DMS153 treated with DMSO at 0.1 percent for 48 hours (cell line): ENCODE data around the gene ZNF219.
"Not testable (repeated sequence)": the region's sequence is repeated elsewhere in the genome, so short reads cannot be mapped to it uniquely, and the experiment has no call there.

Experiments
- DNase-seq: peaks from one replicate; lab custom pipeline; 2025; ENCODE audit not compliant: unreplicated experiment; lab: John Stamatoyannopoulos, UW

Gene ZNF219

GRCh38 chr14:21048638-21049037 lies 49.8 kb downstream of the ZNF219 start:
- no peak for DNase-seq

GRCh38 chr14:21047378-21047781 lies 51.1 kb downstream of the ZNF219 start:
- DNase-seq, result no peak

DNA sequence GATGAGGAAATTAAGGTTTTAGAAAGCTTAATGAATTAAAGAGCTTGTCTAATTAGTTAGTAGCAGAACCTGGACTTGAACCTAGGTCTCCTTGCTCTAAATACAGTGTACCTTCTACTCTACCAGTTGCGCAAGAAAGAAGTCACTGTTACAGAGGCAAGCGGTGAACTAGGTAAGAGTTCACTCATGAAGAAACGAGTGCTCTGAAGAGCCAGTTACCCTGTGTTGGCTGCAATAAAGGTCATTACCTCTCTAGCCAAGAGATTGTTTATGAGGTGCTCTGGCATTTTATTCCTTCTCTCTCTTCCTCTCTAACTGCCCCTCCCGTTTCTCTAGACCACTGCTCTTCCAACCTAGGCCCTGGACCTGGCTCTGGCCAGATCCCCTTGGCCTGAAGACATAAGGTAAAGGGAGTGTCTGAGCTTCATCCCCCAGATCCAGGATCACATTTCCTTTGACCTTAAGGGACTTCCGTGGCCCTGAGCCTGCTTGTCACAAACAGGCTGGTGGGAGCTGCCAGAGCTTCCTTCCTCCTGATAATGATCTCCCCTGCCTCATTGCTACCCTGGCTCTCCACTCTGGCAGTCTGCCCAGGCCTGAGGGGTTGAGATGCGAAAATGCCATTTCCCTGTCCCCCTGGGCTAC lies 54.4 kb downstream of the ZNF219 start:
- DNase-seq, result peak; percentile 9

- no peak for DNase-seq
Measured at GRCh38 chr14:21043387-21043973, 55.0 kb downstream of the ZNF219 start.

DNA sequence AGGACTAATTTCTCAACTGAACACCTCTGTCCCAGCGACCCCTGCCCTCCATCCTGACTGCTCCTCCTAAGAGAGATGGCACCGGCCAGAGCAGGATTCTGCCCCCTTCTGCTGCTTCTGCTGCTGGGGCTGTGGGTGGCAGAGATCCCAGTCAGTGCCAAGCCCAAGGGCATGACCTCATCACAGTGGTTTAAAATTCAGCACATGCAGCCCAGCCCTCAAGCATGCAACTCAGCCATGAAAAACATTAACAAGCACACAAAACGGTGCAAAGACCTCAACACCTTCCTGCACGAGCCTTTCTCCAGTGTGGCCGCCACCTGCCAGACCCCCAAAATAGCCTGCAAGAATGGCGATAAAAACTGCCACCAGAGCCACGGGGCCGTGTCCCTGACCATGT lies 55.5 kb downstream of the ZNF219 start:
- DNase-seq, result no peak

- DNase-seq, result no peak
Measured at GRCh38 chr14:21041676-21042433, 56.6 kb downstream of the ZNF219 start, which contains the start of gene RNASE7. RNASE7 (plus strand) TSS chr14:21042362; CDS start chr14:21042993, 631 bp downstream.

DNA sequence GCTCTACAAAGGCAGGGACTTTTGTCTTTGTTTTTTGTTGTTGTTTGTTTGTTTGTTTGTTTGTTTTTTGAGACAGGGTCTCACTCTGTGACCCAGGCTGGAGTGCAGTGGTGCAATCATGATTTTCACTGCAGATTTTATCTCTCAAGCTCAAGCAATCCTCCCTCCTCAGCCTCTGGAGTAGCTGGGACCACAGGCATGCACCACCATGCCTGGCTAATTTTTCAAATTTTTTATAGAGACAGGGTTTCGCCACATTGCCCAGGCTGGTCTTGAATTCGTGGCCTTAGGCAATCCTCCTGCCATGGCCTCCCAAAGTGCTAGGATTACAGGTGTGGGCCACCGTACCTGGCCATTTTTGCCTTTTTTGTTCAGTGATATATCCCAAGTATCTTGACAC lies 57.5 kb downstream of the ZNF219 start:
- not testable (repeated sequence) for DNase-seq

GRCh38 chr14:21040370-21040925 lies 58.0 kb downstream of the ZNF219 start:
- no peak for DNase-seq
